B cell (primary cell): ENCODE measurements around the gene EP300. TPM values are rescaled to one million over a fixed set of nuclear protein-coding genes. Genes with fewer than 3 reads are reported as not detected.
A peak's percentile ranks its signal among the peaks of the same experiment; 100 is the strongest.

Experiments used
- ATAC-seq: fragments of 200-7000 bp; cut with Tn5 transposase; one replicate; pipeline ENCODE4 v1.10.0; 2021; ENCODE audit warnings: low read depth, mild to moderate bottlenecking, moderate number of reproducible peaks, moderate library complexity
- CTCF ChIA-PET: fragments of 350-600 bp; sonication (Branson Sonifier 250); formaldehyde crosslinking; loops from one replicate; lab custom pipeline; 2021; ENCODE audit warnings: antibody characterized with exemption, inconsistent platforms; lab: Charles Lee
- POLR2A ChIA-PET: fragments of 350-600 bp; sonication (Branson Sonifier 250); formaldehyde crosslinking; loops from one replicate; lab custom pipeline; 2021; ENCODE audit warnings: antibody characterized with exemption; lab: Charles Lee
- DNase-seq: peaks from one replicate; pipeline ENCODE4 v3.0.0; 2013
- H2AFZ ChIP-seq: 2 replicates; pipeline ENCODE4 v1.6.1; 2012; ENCODE audit warnings: mild to moderate bottlenecking, low read depth, low read length; ENCODE audit not compliant: insufficient read depth, poor library complexity, severe bottlenecking
- H3K27ac ChIP-seq, 2 donors: 1 replicate in 1 of 2; 2 replicates in 1 of 2; pipeline ENCODE4 v1.5.1; 2012 to 2013; ENCODE audit warnings: low read length in 2 of 2, mild to moderate bottlenecking in 2 of 2, moderate library complexity in 1 of 2
- H3K27me3 ChIP-seq, 4 experiments: fragments of 200-600 bp in 1 of 4; sonication (generic) in 1 of 4; replicated peaks in 1 of 4; 1 replicate in 2 of 4; 2 replicates in 2 of 4; pipeline versions ENCODE4 v1.6.1 to v1.7.0; 2013 to 2016; ENCODE audit warnings: low read length in 3 of 4, mild to moderate bottlenecking in 2 of 4, mixed read lengths in 1 of 4, moderate library complexity in 1 of 4; ENCODE audit not compliant: insufficient read depth in 4 of 4, control insufficient read depth in 3 of 4; ENCODE audit errors: control extremely low read depth in 1 of 4
- H3K36me3 ChIP-seq, 2 experiments: replicated peaks in 1 of 2; 1 replicate in 1 of 2; 2 replicates in 1 of 2; pipeline versions ENCODE4 v1.6.1 to v1.7.1; 2013; ENCODE audit warnings: low read length in 1 of 2; ENCODE audit not compliant: insufficient read depth in 2 of 2, control insufficient read depth in 1 of 2; ENCODE audit errors: control extremely low read depth in 1 of 2, extremely low read depth in 1 of 2
- H3K4me1 ChIP-seq, 2 donors: fragments of 200-600 bp in 1 of 2; sonication (generic) in 1 of 2; 1 replicate in 1 of 2; 2 replicates in 1 of 2; pipeline versions ENCODE4 v1.5.1 to v1.6.1; 2013 to 2017; ENCODE audit warnings: low read length in 2 of 2; ENCODE audit not compliant: control insufficient read depth in 2 of 2, insufficient read depth in 2 of 2
- H3K4me2 ChIP-seq: replicated peaks from 2 replicates; pipeline ENCODE3; 2012; ENCODE audit warnings: mild to moderate bottlenecking, low read depth, low read length; ENCODE audit not compliant: poor library complexity, severe bottlenecking
- H3K4me3 ChIP-seq, 5 experiments: fragments of 200-600 bp in 1 of 5; sonication (generic) in 1 of 5; 1 replicate in 3 of 5; 2 replicates in 2 of 5; pipeline versions ENCODE4 v1.5.1 to v1.7.0; 2011 to 2016; ENCODE audit warnings: low read length in 4 of 5, mild to moderate bottlenecking in 4 of 5, low read depth in 2 of 5, control low read depth in 1 of 5, moderate library complexity in 1 of 5; ENCODE audit not compliant: insufficient read depth in 1 of 5; ENCODE audit errors: control extremely low read depth in 1 of 5, extremely low read depth in 1 of 5
- H3K79me2 ChIP-seq: fragments of 200-600 bp; sonication (generic); one replicate; pipeline ENCODE4 v1.6.0; 2016; ENCODE audit warnings: low read length; ENCODE audit not compliant: control insufficient read depth, insufficient read depth
- H3K9ac ChIP-seq: fragments of 200-600 bp; sonication (generic); 2 replicates; pipeline ENCODE4 v1.6.1; 2017; ENCODE audit warnings: mild to moderate bottlenecking, low read length, moderate library complexity
- H3K9me3 ChIP-seq, 3 donors: one replicate each; pipeline versions ENCODE4 v1.6.1 to v1.7.1; 2013; ENCODE audit warnings: low read length in 2 of 3; ENCODE audit not compliant: control insufficient read depth in 2 of 3, insufficient read depth in 1 of 3; ENCODE audit errors: control extremely low read depth in 1 of 3
- H4K20me1 ChIP-seq: 2 replicates; pipeline ENCODE4 v1.6.0; 2012; ENCODE audit warnings: mild to moderate bottlenecking, low read length; ENCODE audit not compliant: insufficient read depth, control insufficient read depth, poor library complexity, severe bottlenecking
- H3K27ac Mint-ChIP-seq: one replicate; pipeline ENCODE4 v1.8.0; 2021; ENCODE audit warnings: mixed read lengths
- H3K27me3 Mint-ChIP-seq: one replicate; pipeline ENCODE4 v1.8.0; 2021; ENCODE audit warnings: mixed read lengths
- H3K4me1 Mint-ChIP-seq: one replicate; pipeline ENCODE4 v1.8.0; 2021; ENCODE audit warnings: mixed read lengths
- H3K4me3 Mint-ChIP-seq: one replicate; pipeline ENCODE4 v1.8.0; 2021; ENCODE audit warnings: mixed read lengths
- H3K9me3 Mint-ChIP-seq: one replicate; pipeline ENCODE4 v1.8.0; 2022; ENCODE audit warnings: mixed read lengths; ENCODE audit not compliant: insufficient read depth
- EZH2 ChIP-seq: IDR thresholded peaks from 2 replicates; pipeline ENCODE4 v1.6.1; 2012; ENCODE audit warnings: borderline replicate concordance, low read depth, mild to moderate bottlenecking, moderate library complexity, low read length; ENCODE audit not compliant: insufficient read depth, poor library complexity, severe bottlenecking
- WGBS: methylation state at CpG from one replicate; pipeline ENCODE4 v1.1.5; 2013; ENCODE audit warnings: missing lambda C conversion rate; ENCODE audit not compliant: insufficient coverage; 5-methylcytosine and 5-hydroxymethylcytosine counted together
- intact Hi-C: fragments of 100-400 bp; cut with micrococcal nuclease; formaldehyde crosslinking; loops from one replicate; pipeline ENCODE4 v1.10.0; 2022
- polyA plus RNA-seq: library from polyadenylated mRNA; depleted of rRNA; stranded (reverse); fragments of >200 nt; gene quantifications from 2 replicates; pipeline ENCODE4 v1.2.3, GENCODE V29; 2012
- total RNA-seq, 2 donors: library from RNA; stranded (reverse); fragments of 120-200 nt in 1 of 2; gene quantifications; 1 replicate in 1 of 2; 2 replicates in 1 of 2; pipeline versions ENCODE4 v1.2.3 to v1.2.4, GENCODE V29; 2013 to 2022
- TF ChIP-seq, protein P1 (sequence below): fragments of 200-600 bp; IDR thresholded peaks from one replicate; pipeline ENCODE4 v1.8.0; 2022; ENCODE audit warnings: antibody characterized with exemption, mild to moderate bottlenecking

Gene EP300
- total and polyA plus RNA-seq, 2 donors (not counting 1 experiment from before 2014, with no cell fraction given), result 73.3 to 185 TPM

DNA sequence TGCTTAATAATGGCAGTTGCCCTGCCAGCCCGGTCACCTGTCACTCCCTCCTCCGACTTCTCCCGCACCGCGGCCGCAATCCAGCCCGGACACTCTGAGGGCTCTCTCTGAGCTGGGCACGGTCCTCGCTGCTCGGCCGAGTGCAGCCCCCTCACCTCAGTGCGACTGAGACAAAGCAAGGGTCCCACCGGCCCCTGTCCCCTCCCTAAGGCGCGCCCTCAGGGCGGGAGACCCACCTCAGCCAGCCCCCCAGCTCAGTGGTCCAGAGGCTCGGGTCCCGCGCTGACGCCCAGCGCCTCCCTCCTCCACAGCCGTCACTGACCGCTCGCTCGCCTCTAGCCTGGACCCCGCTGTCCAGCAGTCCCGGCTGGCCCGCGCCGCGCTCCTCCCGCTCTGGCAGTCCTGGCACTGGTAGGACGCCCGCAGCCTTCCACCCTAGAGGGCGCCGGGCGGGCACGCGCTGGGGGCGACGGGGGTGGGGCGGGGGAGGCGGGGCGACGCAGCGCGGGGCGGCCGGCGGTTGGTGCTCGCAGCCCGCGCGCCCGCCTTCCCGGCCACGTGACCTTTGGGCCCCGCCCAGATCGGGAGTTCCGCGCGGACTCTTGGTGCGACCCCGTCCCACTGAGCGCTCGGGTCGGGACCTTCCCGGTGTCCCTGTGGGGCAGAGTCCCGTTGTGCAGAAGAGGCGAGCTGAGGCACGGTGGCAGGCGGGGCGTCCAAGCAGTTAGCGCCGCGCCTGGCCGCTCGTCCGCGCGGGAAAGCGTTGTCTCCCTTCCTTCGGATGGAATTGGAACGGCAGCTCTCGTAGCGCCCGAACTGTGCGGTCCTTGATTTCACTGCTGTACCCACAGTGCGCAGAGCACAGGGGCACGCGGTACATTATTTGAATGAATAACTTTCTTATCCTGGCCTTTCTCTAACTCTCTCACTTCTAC lies 104.9 kb downstream of the EP300 start:
- Mint-ChIP-seq H3K9me3 (no peaks in the 10 kb centered on the region), H3K4me3 (peak overlapping the region; percentile 89), H3K4me1 (peaks cover 18% of the 10 kb centered on the region), H3K27me3 (peaks cover 3% of the 10 kb centered on the region), H3K27ac (peak overlapping the region; percentile 2)
- peak overlapping the region; percentile 74 for H3K9ac ChIP-seq
- peak overlapping the region; percentile 73 to 85 (median 76) for H3K4me3 ChIP-seq
- no peaks in the 10 kb centered on the region for H3K9me3 ChIP-seq
- 1% methylated on average over 88 of the region's 91 CpGs for WGBS
- H2AFZ ChIP-seq, result peak overlapping the region; percentile 96
- H4K20me1 ChIP-seq, result no peaks in the 10 kb centered on the region
- TF ChIP-seq, protein P1, sequence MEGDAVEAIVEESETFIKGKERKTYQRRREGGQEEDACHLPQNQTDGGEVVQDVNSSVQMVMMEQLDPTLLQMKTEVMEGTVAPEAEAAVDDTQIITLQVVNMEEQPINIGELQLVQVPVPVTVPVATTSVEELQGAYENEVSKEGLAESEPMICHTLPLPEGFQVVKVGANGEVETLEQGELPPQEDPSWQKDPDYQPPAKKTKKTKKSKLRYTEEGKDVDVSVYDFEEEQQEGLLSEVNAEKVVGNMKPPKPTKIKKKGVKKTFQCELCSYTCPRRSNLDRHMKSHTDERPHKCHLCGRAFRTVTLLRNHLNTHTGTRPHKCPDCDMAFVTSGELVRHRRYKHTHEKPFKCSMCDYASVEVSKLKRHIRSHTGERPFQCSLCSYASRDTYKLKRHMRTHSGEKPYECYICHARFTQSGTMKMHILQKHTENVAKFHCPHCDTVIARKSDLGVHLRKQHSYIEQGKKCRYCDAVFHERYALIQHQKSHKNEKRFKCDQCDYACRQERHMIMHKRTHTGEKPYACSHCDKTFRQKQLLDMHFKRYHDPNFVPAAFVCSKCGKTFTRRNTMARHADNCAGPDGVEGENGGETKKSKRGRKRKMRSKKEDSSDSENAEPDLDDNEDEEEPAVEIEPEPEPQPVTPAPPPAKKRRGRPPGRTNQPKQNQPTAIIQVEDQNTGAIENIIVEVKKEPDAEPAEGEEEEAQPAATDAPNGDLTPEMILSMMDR, result peak; percentile 5
- no peak for TF ChIP-seq EZH2
- DNase-seq, result peak; percentile 88
- POLR2A ChIA-PET, result interaction anchor here (1.1 kb wide), 1 partner anchor 40 kb away, joined by 3 read pairs; no protein-coding TSS in a partner anchor
- no peaks in the 10 kb centered on the region for H3K36me3 ChIP-seq
- H3K4me2 ChIP-seq, result peak overlapping the region; percentile 96
- peak; percentile 92 for ATAC-seq
- peaks cover 7 to 17% of the 10 kb centered on the region in 2 donors for H3K4me1 ChIP-seq
- H3K27ac ChIP-seq, result no peak overlapping the region
- intact Hi-C loops, result loop anchor here (1.0 to 10.0 kb wide), 4 partner anchors 8 to 103 kb away; partner anchors contain the start of genes EP300, L3MBTL2 and RANGAP1
- peaks cover 0 to 7% (median 3%) of the 10 kb centered on the region in 4 experiments for H3K27me3 ChIP-seq
- CTCF ChIA-PET, result interaction anchor here (1.5 kb wide), 2 partner anchors 40 to 206 kb away, joined by 3 to 10 read pairs; no protein-coding TSS in a partner anchor
- H3K79me2 ChIP-seq, result no peaks in the 10 kb centered on the region
